Esophagus muscularis mucosa (tissue), 4 donors: Measurements from ENCODE around the gene ABCA3. TPM values are rescaled to one million over a fixed set of nuclear protein-coding genes. Genes with fewer than 3 reads are reported as not detected.
"Not testable (repeated sequence)": the region's sequence is repeated elsewhere in the genome, so short reads cannot be mapped to it uniquely, and the experiment has no call there.

Experiments
- DNase-seq: peaks from one replicate; pipeline ENCODE4 v3.0.0-alpha.2; 2017; ENCODE audit errors: extremely low spot score
- H3K27ac ChIP-seq, 4 donors: fragments of 200-600 bp; sonication (generic); replicated peaks in 1 of 4; 1 replicate in 3 of 4; 2 replicates in 1 of 4; pipeline ENCODE4 v1.5.1; 2016 to 2019; ENCODE audit warnings: mild to moderate bottlenecking in 1 of 4
- H3K27me3 ChIP-seq, 4 donors: fragments of 200-600 bp; sonication (generic); one replicate each; pipeline versions ENCODE4 v1.5.1 to v1.6.0; 2016 to 2019
- H3K36me3 ChIP-seq, 4 donors: fragments of 200-600 bp; sonication (generic); one replicate each; pipeline ENCODE4 v1.5.1; 2016 to 2019
- H3K4me1 ChIP-seq, 4 donors: fragments of 200-600 bp; sonication (generic); one replicate each; pipeline ENCODE4 v1.5.1; 2016 to 2019
- H3K4me3 ChIP-seq, 4 donors: fragments of 200-600 bp; sonication (generic); 1 replicate in 2 of 4; 2 replicates in 2 of 4; pipeline ENCODE4 v1.5.1; 2016 to 2019; ENCODE audit warnings: mild to moderate bottlenecking in 4 of 4, moderate library complexity in 1 of 4
- H3K9me3 ChIP-seq, 4 donors: fragments of 200-600 bp; sonication (generic); 1 replicate in 3 of 4; 2 replicates in 1 of 4; pipeline ENCODE4 v1.5.1; 2016 to 2019
- CTCF ChIP-seq, 3 experiments: fragments of 200-600 bp in 2 of 3; fragments of 450-650 bp in 1 of 3; sonication (generic) in 2 of 3; IDR thresholded peaks; one replicate each; pipeline ENCODE4 v1.5.1; 2017 to 2019; ENCODE audit warnings: antibody characterized with exemption in 3 of 3, mild to moderate bottlenecking in 2 of 3, moderate library complexity in 1 of 3
- EP300 ChIP-seq: sonication (generic); formaldehyde crosslinking; IDR thresholded peaks from one replicate; pipeline ENCODE4 v1.6.1; 2017; ENCODE audit warnings: antibody characterized with exemption
- POLR2A ChIP-seq: fragments of 450-650 bp; IDR thresholded peaks from one replicate; pipeline ENCODE4 v1.6.1; 2017; ENCODE audit warnings: antibody characterized with exemption, moderate library complexity, mild to moderate bottlenecking, low read depth
- POLR2AphosphoS5 ChIP-seq, 2 donors: sonication (generic); formaldehyde crosslinking; IDR thresholded peaks; one replicate each; pipeline ENCODE4 v1.6.1; 2017; ENCODE audit warnings: antibody characterized with exemption in 2 of 2
- WGBS: methylation state at CpG from one replicate; pipeline ENCODE4 v1.1.5; 2018; 5-methylcytosine and 5-hydroxymethylcytosine counted together
- intact Hi-C: fragments of 100-400 bp; cut with DNase I; formaldehyde crosslinking; loops from one replicate; pipeline ENCODE4 v1.15.1; 2023
- total RNA-seq, 4 donors: library from RNA; depleted of rRNA; stranded (reverse); fragments of >200 nt; gene quantifications; one replicate each; pipeline versions ENCODE4 v1.1.0 to v1.2.1, GENCODE V29; 2016

The ABCA3 gene
- total RNA-seq, 4 donors from 2014 or later, result 10.4 to 30.7 (median 18.1) TPM

GRCh38 chr16:2267913-2268666, 72.4 kb downstream of the ABCA3 start, which contains the start of gene RNPS1:
Gene RNPS1, minus strand, starts transcription at chr16:2268126. Its CDS starts 3,483 bp downstream, at chr16:2264643.
- no peaks in the 10 kb centered on the region for H3K9me3 ChIP-seq
- H3K4me1 ChIP-seq, result peaks cover 30 to 75% (median 49%) of the 10 kb centered on the region in 4 donors
- peak within 1 kb of the TSS; percentile 82 to 91 (median 84) for H3K4me3 ChIP-seq
- H3K27ac ChIP-seq, result peak within 1 kb of the TSS; percentile 87 to 97 (median 92)
- TF ChIP-seq CTCF (IDR thresholded peaks at IDR 0.05), result peak in 1 of 3 experiments; percentile 25
- no peak for TF ChIP-seq EP300
- peak; percentile 99 for TF ChIP-seq POLR2A
- TF ChIP-seq POLR2AphosphoS5 (IDR thresholded peaks at IDR 0.05), result peak; percentile 98 to 99
- intact Hi-C loops, result loop anchor here (10.0 kb wide), 1 partner anchor 237 kb away; no protein-coding TSS in a partner anchor
- H3K27me3 ChIP-seq, result no peaks in the 10 kb centered on the region
- peak; percentile 99 for DNase-seq
- WGBS, result under 1% methylated on average over 39 of the region's 88 CpGs
- H3K36me3 ChIP-seq, result peaks cover 7 to 26% (median 15%) of the 10 kb centered on the region in 4 donors

GRCh38 chr16:2267505-2267912, 73.0 kb downstream of the ABCA3 start:
- Histone ChIP-seq H3K4me3 (peak overlapping the region; percentile 82 to 91 (median 84)), H3K36me3 (peaks cover 13 to 31% (median 21%) of the 10 kb centered on the region in 4 donors), H3K4me1 (peaks cover 30 to 75% (median 49%) of the 10 kb centered on the region in 4 donors), H3K27ac (peak overlapping the region; percentile 87 to 97 (median 92))
- DNase-seq, H3K9me3 ChIP-seq, H3K27me3 ChIP-seq: not testable (repeated sequence)
- intact Hi-C loops, result loop anchor here (10.0 kb wide), 1 partner anchor 237 kb away; no protein-coding TSS in a partner anchor
- WGBS, result 2% methylated on average over 23 of the region's 54 CpGs

GRCh38 chr16:2266887-2267286, 73.6 kb downstream of the ABCA3 start:
- not testable (repeated sequence) for DNase-seq, H3K9me3 ChIP-seq, H3K27me3 ChIP-seq
- Histone ChIP-seq H3K36me3 (peaks cover 18 to 36% (median 27%) of the 10 kb centered on the region in 4 donors), H3K27ac (peak overlapping the region; percentile 87 to 97 (median 92)), H3K4me3 (peak overlapping the region; percentile 82 to 91 (median 84)), H3K4me1 (peaks cover 30 to 72% (median 49%) of the 10 kb centered on the region in 4 donors)
- intact Hi-C loops, result loop anchor here (10.0 kb wide), 1 partner anchor 238 kb away; no protein-coding TSS in a partner anchor
- WGBS, result 6% methylated on average over 11 of the region's 12 CpGs

- not testable (repeated sequence) for H3K27ac ChIP-seq, H3K4me3 ChIP-seq, DNase-seq, H3K27me3 ChIP-seq, H3K9me3 ChIP-seq
- H3K4me1 ChIP-seq, result peaks cover 20 to 39% (median 25%) of the 10 kb centered on the region in 4 donors
- peaks cover 50 to 72% (median 65%) of the 10 kb centered on the region in 4 donors for H3K36me3 ChIP-seq
- intact Hi-C loops, result loop anchor here (10.0 kb wide), 1 partner anchor 242 kb away; no protein-coding TSS in a partner anchor
- WGBS, result 79% methylated on average over 13 of the region's 14 CpGs
Measured at GRCh38 chr16:2263026-2263425, 77.5 kb downstream of the ABCA3 start.

- Histone ChIP-seq H3K4me3 (no peak overlapping the region), H3K36me3 (peaks cover 77 to 95% (median 90%) of the 10 kb centered on the region in 4 donors), H3K27ac (no peak overlapping the region), H3K4me1 (peaks cover 2 to 19% (median 8%) of the 10 kb centered on the region in 4 donors), H3K27me3 (no peaks in the 10 kb centered on the region), H3K9me3 (no peaks in the 10 kb centered on the region)
- DNase-seq, result no peak
- intact Hi-C loops, result loop anchor here (10.0 kb wide), 1 partner anchor 245 kb away; no protein-coding TSS in a partner anchor
- WGBS, result 92% methylated on average over 8 of the region's 8 CpGs
- TF ChIP-seq CTCF (IDR thresholded peaks at IDR 0.05) (no peak), EP300 (no peak), POLR2A (no peak), POLR2AphosphoS5 (IDR thresholded peaks at IDR 0.05) (no peak)
Measured at GRCh38 chr16:2260250-2260649, 80.3 kb downstream of the ABCA3 start.

- H3K36me3 ChIP-seq, result peaks cover 89 to 100% (median 98%) of the 10 kb centered on the region in 4 donors
- H3K27me3 ChIP-seq, H3K27ac ChIP-seq, H3K9me3 ChIP-seq, H3K4me1 ChIP-seq, intact Hi-C loops, H3K4me3 ChIP-seq, DNase-seq: not testable (repeated sequence)
- 92% methylated on average over 7 of the region's 7 CpGs for WGBS
Measured at GRCh38 chr16:2258530-2258929, 82.0 kb downstream of the ABCA3 start.
